GM12864 (cell line): ENCODE data around the gene NAA80.
"Not testable (repeated sequence)": the region's sequence is repeated elsewhere in the genome, so short reads cannot be mapped to it uniquely, and the experiment has no call there.

Experiments used
- DNase-seq: peaks from one replicate; pipeline ENCODE4 v3.0.0-alpha.2; 2011; ENCODE audit warnings: low read depth
- H3K4me3 ChIP-seq: 2 replicates; pipeline ENCODE4 v1.5.1; 2011; ENCODE audit warnings: mild to moderate bottlenecking, low read depth, low read length, control low read depth
- TF ChIP-seq, protein P1 (sequence below): IDR thresholded peaks from 2 replicates; pipeline ENCODE4 v1.5.1; 2011; ENCODE audit warnings: low read depth, mild to moderate bottlenecking, moderate library complexity, low read length, control low read depth, inconsistent platforms; ENCODE audit errors: missing control alignments

The NAA80 gene

DNA sequence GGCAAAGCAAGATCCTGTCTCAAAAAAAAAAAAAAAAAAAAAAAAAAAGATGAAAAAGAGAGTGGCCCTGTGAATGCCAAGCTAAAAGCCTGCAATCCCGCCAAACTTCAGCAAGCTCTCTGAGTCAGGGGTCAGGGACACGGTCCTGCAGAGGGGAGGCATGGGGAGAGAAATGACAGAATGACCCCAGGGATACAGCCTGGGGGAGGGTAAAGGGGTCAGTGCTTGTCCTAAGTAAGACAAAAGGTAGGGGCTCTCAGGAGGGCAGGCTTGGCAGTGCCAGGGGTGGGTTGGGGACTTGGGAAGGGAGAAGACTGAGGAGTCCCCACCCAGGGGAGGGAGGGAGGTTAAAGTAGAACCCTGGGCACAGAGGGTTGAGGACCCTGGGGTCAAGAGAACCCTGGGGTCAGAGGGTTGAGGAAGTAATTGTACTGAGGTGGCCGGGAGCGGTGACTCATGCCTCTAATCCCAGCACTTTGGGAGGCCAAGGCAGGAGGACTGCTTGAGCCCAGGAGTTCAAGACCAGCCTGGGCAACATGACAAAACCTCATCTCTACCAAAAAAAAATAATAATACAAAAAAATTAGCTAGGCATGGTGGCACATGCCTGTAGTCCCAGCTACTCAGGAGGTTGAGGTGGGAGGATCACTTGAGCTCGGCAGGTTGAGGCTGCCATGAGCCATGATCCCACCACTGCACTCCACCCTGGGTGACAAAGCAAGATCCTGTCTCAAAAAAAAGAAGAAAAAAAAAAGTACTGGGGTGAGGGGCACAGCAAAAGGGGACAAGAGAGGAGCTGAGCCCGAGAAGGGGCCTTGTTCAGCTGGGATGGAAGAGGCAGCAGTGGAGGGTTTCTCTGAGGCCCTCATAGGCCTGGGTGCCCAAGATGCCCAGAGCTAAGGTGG is 35.5 kb downstream of the NAA80 start:
- H3K4me3 ChIP-seq = no peak overlapping the region
- DNase-seq = no peak
- TF ChIP-seq, protein P1, sequence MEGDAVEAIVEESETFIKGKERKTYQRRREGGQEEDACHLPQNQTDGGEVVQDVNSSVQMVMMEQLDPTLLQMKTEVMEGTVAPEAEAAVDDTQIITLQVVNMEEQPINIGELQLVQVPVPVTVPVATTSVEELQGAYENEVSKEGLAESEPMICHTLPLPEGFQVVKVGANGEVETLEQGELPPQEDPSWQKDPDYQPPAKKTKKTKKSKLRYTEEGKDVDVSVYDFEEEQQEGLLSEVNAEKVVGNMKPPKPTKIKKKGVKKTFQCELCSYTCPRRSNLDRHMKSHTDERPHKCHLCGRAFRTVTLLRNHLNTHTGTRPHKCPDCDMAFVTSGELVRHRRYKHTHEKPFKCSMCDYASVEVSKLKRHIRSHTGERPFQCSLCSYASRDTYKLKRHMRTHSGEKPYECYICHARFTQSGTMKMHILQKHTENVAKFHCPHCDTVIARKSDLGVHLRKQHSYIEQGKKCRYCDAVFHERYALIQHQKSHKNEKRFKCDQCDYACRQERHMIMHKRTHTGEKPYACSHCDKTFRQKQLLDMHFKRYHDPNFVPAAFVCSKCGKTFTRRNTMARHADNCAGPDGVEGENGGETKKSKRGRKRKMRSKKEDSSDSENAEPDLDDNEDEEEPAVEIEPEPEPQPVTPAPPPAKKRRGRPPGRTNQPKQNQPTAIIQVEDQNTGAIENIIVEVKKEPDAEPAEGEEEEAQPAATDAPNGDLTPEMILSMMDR = no peak

DNA sequence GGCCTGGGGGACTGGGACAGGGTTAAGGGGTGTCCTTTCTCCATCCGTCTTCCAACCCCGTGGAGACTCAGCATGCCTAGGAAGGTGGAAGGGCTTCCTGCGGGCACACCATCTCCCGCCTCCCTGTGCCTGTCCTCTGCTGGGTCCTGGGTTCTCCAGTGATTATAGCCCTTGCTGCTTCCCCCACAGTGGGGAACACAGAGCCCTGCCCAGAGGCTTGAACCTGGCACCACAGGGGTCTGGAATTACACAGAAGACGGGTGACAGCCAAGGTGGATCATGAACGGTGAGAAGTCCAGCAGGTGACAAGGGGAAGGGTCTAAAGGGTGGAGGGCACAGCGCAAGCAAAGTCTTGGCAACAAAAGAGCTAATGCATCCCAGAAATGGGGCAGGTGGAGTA is 36.4 kb downstream of the NAA80 start:
- TF ChIP-seq, protein P1 = no peak
- H3K4me3 ChIP-seq = no peak overlapping the region
- DNase-seq = no peak

DNA sequence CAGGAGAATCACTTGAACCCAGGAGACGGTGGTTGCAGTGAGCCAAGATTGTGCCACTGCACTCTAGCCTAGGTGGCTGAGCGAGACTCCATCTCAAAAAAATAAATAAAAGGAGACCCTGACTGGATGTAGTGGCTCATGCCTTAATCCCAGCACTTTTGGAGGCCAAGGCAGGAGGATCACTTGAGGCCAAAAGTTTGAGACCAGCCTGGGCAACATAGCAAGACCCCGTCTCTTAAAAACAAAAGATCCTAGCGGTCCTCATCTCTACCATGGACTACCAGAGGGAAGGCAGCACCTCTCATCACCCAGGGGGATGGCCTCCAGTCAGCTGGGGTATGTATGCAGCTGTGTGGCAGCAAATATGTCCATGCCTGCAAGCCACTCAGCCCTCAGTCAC is 37.0 kb downstream of the NAA80 start:
- H3K4me3 ChIP-seq, DNase-seq: not testable (repeated sequence)

DNA sequence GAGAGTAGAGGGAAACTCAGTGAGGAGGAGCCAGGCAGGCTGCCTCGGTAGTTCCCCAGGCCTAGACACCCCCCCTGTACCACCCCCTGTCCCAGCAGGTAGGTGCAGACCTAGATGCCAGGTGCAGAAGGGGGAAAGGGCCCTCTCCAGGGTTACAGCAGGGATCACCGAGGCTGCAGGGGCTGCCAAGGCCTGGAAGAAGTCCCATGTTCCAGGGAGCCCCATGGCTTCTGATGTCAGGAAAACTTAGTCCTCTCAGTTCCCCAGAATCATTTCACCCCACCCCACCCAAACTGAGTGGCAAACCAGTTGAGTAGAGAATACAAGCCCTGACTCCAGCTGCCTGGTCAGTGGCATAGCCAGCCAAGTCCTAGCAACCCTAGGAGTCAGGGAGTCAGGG is 37.7 kb downstream of the NAA80 start:
- DNase-seq = no peak
- TF ChIP-seq, protein P1 = no peak
- no peak overlapping the region for H3K4me3 ChIP-seq

DNA sequence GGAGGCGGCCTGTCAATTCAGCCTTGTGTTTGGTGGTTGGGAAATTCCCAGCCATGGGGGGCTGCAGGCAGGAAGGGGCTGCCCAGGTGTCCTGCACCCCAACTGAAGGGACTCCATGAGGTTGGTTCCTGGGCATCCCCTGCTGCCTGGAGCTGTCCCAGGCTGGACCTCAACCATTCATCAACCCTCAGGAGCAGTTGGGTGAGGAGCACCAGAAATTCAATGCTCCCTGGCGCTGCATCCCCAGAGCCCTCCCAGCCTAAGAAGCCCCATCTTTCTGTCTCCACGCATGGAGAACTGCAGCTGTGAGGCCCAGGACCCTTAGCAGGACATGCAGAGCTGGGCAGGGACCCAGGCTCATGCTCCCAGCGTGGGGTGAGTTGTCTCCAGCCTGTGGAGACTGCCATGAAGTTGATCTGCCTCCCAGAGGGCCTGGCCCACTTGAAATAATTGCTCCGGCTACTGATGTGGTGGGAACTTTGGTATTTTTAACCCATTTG is 38.2 kb downstream of the NAA80 start:
- no peak overlapping the region for H3K4me3 ChIP-seq
- TF ChIP-seq, protein P1 = no peak
- DNase-seq = no peak

DNA sequence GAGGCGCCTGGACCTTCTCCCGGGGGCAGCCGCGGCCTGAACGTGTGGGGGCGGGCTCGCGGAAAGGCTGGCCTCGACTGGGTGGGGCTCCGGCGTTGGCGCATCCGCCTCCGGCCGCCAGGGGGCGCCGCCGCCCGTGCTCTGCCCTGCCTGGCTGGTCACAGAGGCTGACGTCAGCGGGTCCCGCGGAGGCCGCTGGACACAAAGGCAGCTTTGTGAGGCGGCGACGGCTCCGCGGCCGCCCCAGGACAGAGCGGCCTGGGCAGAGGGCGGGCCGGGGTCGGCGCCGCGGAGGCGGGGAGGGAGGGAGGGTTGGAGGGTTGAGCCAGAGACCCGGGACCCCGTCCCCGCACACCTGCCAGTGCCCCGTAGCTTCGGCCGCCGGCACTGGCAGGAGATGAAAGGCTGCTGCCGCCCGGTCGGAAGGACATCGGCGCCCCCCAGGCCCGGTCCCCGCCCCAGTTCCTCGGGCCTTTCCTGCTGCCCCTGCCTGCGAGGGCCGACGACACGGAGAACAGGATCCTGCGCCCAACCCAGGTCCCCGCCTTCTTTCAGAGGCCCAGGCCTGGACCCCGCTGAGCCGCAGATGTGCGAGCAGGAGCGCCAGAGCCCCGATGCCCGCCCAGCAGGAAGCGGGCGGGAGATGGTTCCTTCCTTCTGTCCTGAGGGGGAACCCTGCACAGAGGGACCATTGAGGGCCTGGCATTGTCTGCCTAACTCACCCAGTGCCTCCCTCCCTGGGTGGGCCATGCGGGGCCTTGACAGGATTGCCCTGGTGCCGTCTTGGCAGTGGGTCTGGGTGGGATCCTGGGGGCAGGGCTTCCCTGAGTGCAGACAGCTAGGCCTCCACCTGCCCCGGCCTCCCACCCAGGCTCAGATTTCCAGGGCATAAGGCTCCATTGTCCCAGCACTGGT is 38.9 kb downstream of the NAA80 start:
- no peak for DNase-seq
- TF ChIP-seq, protein P1 = peak; percentile 92
- H3K4me3 ChIP-seq = peak overlapping the region; percentile 56

DNA sequence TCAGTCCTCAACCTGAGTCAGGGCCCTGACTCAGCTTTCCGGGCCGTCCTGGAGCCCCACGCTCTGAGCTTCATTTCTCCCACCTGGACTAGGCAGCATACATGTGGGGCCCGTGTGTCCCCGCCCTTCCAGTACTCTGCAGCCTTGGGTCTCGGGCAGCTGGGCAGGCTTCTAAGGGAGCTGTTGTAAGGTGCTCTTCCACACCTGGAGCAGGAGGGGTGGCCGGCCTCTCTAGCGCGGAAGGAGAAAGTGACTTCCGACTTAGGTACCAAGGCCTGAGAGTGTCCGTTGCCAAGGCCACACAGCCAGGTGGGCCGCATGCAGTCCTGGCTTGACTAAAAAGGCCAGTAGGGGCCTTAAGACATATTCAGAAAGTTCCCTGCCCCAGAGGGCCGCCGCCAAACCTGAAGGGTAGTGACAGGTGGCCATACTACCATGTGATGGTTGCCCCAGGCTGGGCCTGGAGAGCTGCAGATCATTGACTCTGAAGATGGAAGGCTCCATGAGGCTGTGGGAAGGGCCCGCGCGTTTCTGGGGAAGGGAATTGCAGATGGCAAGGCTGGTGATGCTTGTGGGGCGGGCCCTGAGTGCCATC is 39.7 kb downstream of the NAA80 start:
- TF ChIP-seq, protein P1 = no peak
- no peak overlapping the region; the same call in 1 of the 2 replicates for H3K4me3 ChIP-seq
- no peak for DNase-seq
